ENCODE measurements around the gene HNF4A. TPM values are rescaled to one million over a fixed set of nuclear protein-coding genes. Genes with fewer than 3 reads are reported as not detected.

HNF4A gene
- total and polyA plus RNA-seq, 2 of the 13 experiments (the other 11 are each of a cell fraction or from before 2014, with no cell fraction given), result 80.9 to 169 TPM

GRCh38 chr20:44461142-44461802 lies 105.8 kb downstream of the HNF4A start (continued):
- no peak for TF ChIP-seq ZGPAT (CRISPR knock-in tag; IDR thresholded peaks at IDR 0.05)
- TF ChIP-seq ZMAT3 (CRISPR knock-in tag; conservative IDR thresholded peaks at IDR 0.05), result 0 out of 2 replicates have a peak, but pooled peaks have one; percentile 15
- TF ChIP-seq ZBTB33 (CRISPR knock-in tag; IDR thresholded peaks at IDR 0.05), result no peak
- TF ChIP-seq SSRP1 (CRISPR knock-in tag; IDR thresholded peaks at IDR 0.05), result peak; percentile 92; the same call in 1 of the 2 replicates
- TF ChIP-seq ELF4 (CRISPR knock-in tag; IDR thresholded peaks at IDR 0.05; ENCODE audit: borderline replicate concordance), result no peak; the same call in 1 of the 2 replicates
- no peak for TF ChIP-seq REST (IDR thresholded peaks at IDR 0.05; ENCODE audit: borderline replicate concordance in 1 of 2, low read depth in 1 of 2, low read length in 2 of 2)
- no peak for TF ChIP-seq ZNF264 (CRISPR knock-in tag; IDR thresholded peaks at IDR 0.05)
- TF ChIP-seq ETV6 (CRISPR knock-in tag; conservative IDR thresholded peaks at IDR 0.05), result no peak
- TF ChIP-seq YEATS4 (CRISPR knock-in tag; IDR thresholded peaks at IDR 0.05; ENCODE audit: borderline replicate concordance), result 0 out of 2 replicates have a peak, but pooled peaks have one; percentile 2
- TF ChIP-seq ZNF234 (CRISPR knock-in tag; conservative IDR thresholded peaks at IDR 0.05), result no peak
- TF ChIP-seq ZNF720 (CRISPR knock-in tag; IDR thresholded peaks at IDR 0.05), result no peak
- no peak for TF ChIP-seq ZNF160 (CRISPR knock-in tag; IDR thresholded peaks at IDR 0.05)
- no peak for TF ChIP-seq RFX1 (IDR thresholded peaks at IDR 0.05)
- peak; percentile 60 for TF ChIP-seq HNF1A (IDR thresholded peaks at IDR 0.05; ENCODE audit: low read depth)
- no peak for TF ChIP-seq HNF1A (CRISPR knock-in tag; IDR thresholded peaks at IDR 0.05; ENCODE audit: borderline replicate concordance)
- peak; percentile 86 for TF ChIP-seq SOX5 (CRISPR knock-in tag; IDR thresholded peaks at IDR 0.05; ENCODE audit: borderline replicate concordance)
- TF ChIP-seq MTA1 (CRISPR knock-in tag; IDR thresholded peaks at IDR 0.05; ENCODE audit: borderline replicate concordance), result no peak
